HUES64 (cell line): ENCODE measurements around the gene ARRDC3. TPM values are rescaled to one million over a fixed set of nuclear protein-coding genes. Genes with fewer than 3 reads are reported as not detected.

Experiments used
- H3K27ac ChIP-seq: 2 replicates; pipeline ENCODE4 v1.7.0; 2013; ENCODE audit warnings: low read depth, low read length, inconsistent platforms
- H3K27me3 ChIP-seq: 2 replicates; pipeline ENCODE4 v1.6.1; 2013; ENCODE audit warnings: mild to moderate bottlenecking, low read length; ENCODE audit not compliant: insufficient read depth
- H3K36me3 ChIP-seq: 2 replicates; pipeline ENCODE4 v1.6.1; 2013; ENCODE audit warnings: mild to moderate bottlenecking, low read length; ENCODE audit not compliant: insufficient read depth
- H3K4me1 ChIP-seq: 2 replicates; pipeline ENCODE4 v1.6.1; 2013; ENCODE audit warnings: mild to moderate bottlenecking, low read length, moderate library complexity; ENCODE audit not compliant: insufficient read depth
- H3K4me3 ChIP-seq: 2 replicates; pipeline ENCODE4 v1.5.1; 2013; ENCODE audit warnings: mild to moderate bottlenecking, low read length, moderate library complexity
- H3K9ac ChIP-seq: 2 replicates; pipeline ENCODE4 v1.6.1; 2013; ENCODE audit warnings: mild to moderate bottlenecking, low read depth, low read length
- H3K9me3 ChIP-seq: 2 replicates; pipeline ENCODE4 v1.6.1; 2013; ENCODE audit warnings: low read depth, low read length; ENCODE audit not compliant: insufficient read depth
- WGBS: fragments of 150-250, 120-280 bp; methylation state at CpG from one replicate; pipeline ENCODE4 v1.1.7; 2013; ENCODE audit warnings: missing lambda C conversion rate; 5-methylcytosine and 5-hydroxymethylcytosine counted together
- polyA plus RNA-seq, 2 experiments: library from polyadenylated mRNA; stranded (reverse); fragments of 50-300 nt; gene quantifications; one replicate each; pipeline ENCODE4 v1.2.3, GENCODE V29; 2013

ARRDC3 gene
- 7.9 TPM for polyA plus RNA-seq (2013, experiment 1 of 2)
- polyA plus RNA-seq (2013, experiment 2 of 2) = 9.9 TPM

- H3K27ac ChIP-seq = peak within 1 kb of the TSS; percentile 92
- H3K36me3 ChIP-seq = peaks cover 4% of the 10 kb centered on the region
- WGBS = under 1% methylated on average over 49 of the region's 49 CpGs
- H3K9me3 ChIP-seq = no peaks in the 10 kb centered on the region
- no peaks in the 10 kb centered on the region for H3K27me3 ChIP-seq
- peak within 1 kb of the TSS; percentile 78 for H3K4me3 ChIP-seq
- peaks cover 18% of the 10 kb centered on the region for H3K4me1 ChIP-seq
- H3K9ac ChIP-seq = peak within 1 kb of the TSS; percentile 99
Observed at GRCh38 chr5:91383027-91383955, at the start of gene ARRDC3. Gene ARRDC3 (minus strand): TSS chr5:91383317. CDS start chr5:91383092, 225 bp downstream.

- Histone ChIP-seq H3K9me3 (no peaks in the 10 kb centered on the region), H3K4me3 (no peak overlapping the region), H3K36me3 (no peaks in the 10 kb centered on the region), H3K27me3 (no peaks in the 10 kb centered on the region), H3K4me1 (peaks cover 14% of the 10 kb centered on the region), H3K9ac (no peak overlapping the region), H3K27ac (no peak overlapping the region)
Observed at GRCh38 chr5:91430949-91431348, 47.8 kb upstream of the ARRDC3 start.

GRCh38 chr5:91424638-91425436 lies 41.7 kb upstream of the ARRDC3 start:
- Histone ChIP-seq H3K9ac (no peak overlapping the region), H3K9me3 (no peaks in the 10 kb centered on the region)

GRCh38 chr5:91423871-91424270 lies 40.8 kb upstream of the ARRDC3 start:
- 98% methylated on average over 2 of the region's 2 CpGs for WGBS
- H3K4me3 ChIP-seq = no peak overlapping the region

More at GRCh38 chr5:91424638-91425436, 41.7 kb upstream of the ARRDC3 start:
- H3K27ac ChIP-seq = no peak overlapping the region
- H3K4me3 ChIP-seq = no peak overlapping the region
- 77% methylated on average over 2 of the region's 2 CpGs for WGBS
- H3K4me1 ChIP-seq = peaks cover 23% of the 10 kb centered on the region
- no peaks in the 10 kb centered on the region for H3K27me3 ChIP-seq
- no peaks in the 10 kb centered on the region for H3K36me3 ChIP-seq

GRCh38 chr5:91420879-91421278 lies 37.8 kb upstream of the ARRDC3 start:
- Histone ChIP-seq H3K9me3 (no peaks in the 10 kb centered on the region), H3K36me3 (no peaks in the 10 kb centered on the region), H3K27ac (no peak overlapping the region), H3K27me3 (no peaks in the 10 kb centered on the region), H3K4me3 (no peak overlapping the region), H3K9ac (no peak overlapping the region), H3K4me1 (peaks cover 23% of the 10 kb centered on the region)
- 25% methylated on average over 2 of the region's 3 CpGs for WGBS

More at GRCh38 chr5:91423871-91424270, 40.8 kb upstream of the ARRDC3 start:
- Histone ChIP-seq H3K4me1 (peaks cover 23% of the 10 kb centered on the region), H3K9me3 (no peaks in the 10 kb centered on the region), H3K36me3 (no peaks in the 10 kb centered on the region), H3K27ac (no peak overlapping the region), H3K27me3 (no peaks in the 10 kb centered on the region), H3K9ac (no peak overlapping the region)

GRCh38 chr5:91419571-91420537 lies 36.7 kb upstream of the ARRDC3 start:
- no peak overlapping the region for H3K4me3 ChIP-seq
- WGBS = 58% methylated on average over 5 of the region's 9 CpGs
- no peak overlapping the region for H3K9ac ChIP-seq
- H3K36me3 ChIP-seq = no peaks in the 10 kb centered on the region
- peaks cover 17% of the 10 kb centered on the region for H3K4me1 ChIP-seq
- no peaks in the 10 kb centered on the region for H3K27me3 ChIP-seq
- no peaks in the 10 kb centered on the region for H3K9me3 ChIP-seq
- no peak overlapping the region for H3K27ac ChIP-seq

GRCh38 chr5:91419136-91419535 lies 36.0 kb upstream of the ARRDC3 start:
- Histone ChIP-seq H3K9me3 (no peaks in the 10 kb centered on the region), H3K27me3 (no peaks in the 10 kb centered on the region), H3K4me1 (peaks cover 13% of the 10 kb centered on the region), H3K27ac (no peak overlapping the region), H3K4me3 (no peak overlapping the region), H3K36me3 (no peaks in the 10 kb centered on the region), H3K9ac (no peak overlapping the region)
- 100% methylated on average over 1 of the region's 1 CpG for WGBS

- no peaks in the 10 kb centered on the region for H3K9me3 ChIP-seq
- no peaks in the 10 kb centered on the region for H3K27me3 ChIP-seq
- H3K27ac ChIP-seq = no peak overlapping the region
- peaks cover 13% of the 10 kb centered on the region for H3K4me1 ChIP-seq
- H3K9ac ChIP-seq = no peak overlapping the region
- no peaks in the 10 kb centered on the region for H3K36me3 ChIP-seq
- H3K4me3 ChIP-seq = no peak overlapping the region
Observed at GRCh38 chr5:91418158-91418557, 35.0 kb upstream of the ARRDC3 start.

GRCh38 chr5:91417219-91417618 lies 34.1 kb upstream of the ARRDC3 start:
- H3K4me3 ChIP-seq = no peak overlapping the region
- no peak overlapping the region for H3K9ac ChIP-seq
- H3K9me3 ChIP-seq = no peaks in the 10 kb centered on the region
- H3K27me3 ChIP-seq = no peaks in the 10 kb centered on the region
- no peaks in the 10 kb centered on the region for H3K36me3 ChIP-seq
- H3K4me1 ChIP-seq = peaks cover 13% of the 10 kb centered on the region
- 84% methylated on average over 3 of the region's 3 CpGs for WGBS
- H3K27ac ChIP-seq = no peak overlapping the region

GRCh38 chr5:91416491-91416890 lies 33.4 kb upstream of the ARRDC3 start:
- WGBS = 90% methylated on average over 2 of the region's 2 CpGs
- H3K36me3 ChIP-seq = no peaks in the 10 kb centered on the region
- no peak overlapping the region for H3K4me3 ChIP-seq
- H3K27me3 ChIP-seq = no peaks in the 10 kb centered on the region
- H3K9me3 ChIP-seq = no peaks in the 10 kb centered on the region
- no peak overlapping the region for H3K9ac ChIP-seq
- H3K27ac ChIP-seq = no peak overlapping the region
- peaks cover 10% of the 10 kb centered on the region for H3K4me1 ChIP-seq
